Endothelial cell of hepatic sinusoid (primary cell): ENCODE measurements around the gene SNCA.

Experiments
- in situ Hi-C: cut with HindIII; loops from 2 replicates; pipeline ENCODE4 v1.10.0; 2017; ENCODE audit warnings: low sequenced_read_pairs

The SNCA gene

GRCh38 chr4:89820010-89820409, 17.0 kb downstream of the SNCA start:
- in situ Hi-C loops, result no loop called here

GRCh38 chr4:89814362-89814761, 22.6 kb downstream of the SNCA start:
- in situ Hi-C loops, result no loop called here

- in situ Hi-C loops, result no loop called here
These were observed 23.8 kb downstream of the SNCA start for GRCh38 chr4:89813197-89813596.

GRCh38 chr4:89807441-89808140, 29.4 kb downstream of the SNCA start:
- in situ Hi-C loops, result no loop called here

GRCh38 chr4:89805297-89805696, 31.7 kb downstream of the SNCA start:
- in situ Hi-C loops, result no loop called here

GRCh38 chr4:89803915-89804314, 33.0 kb downstream of the SNCA start:
- in situ Hi-C loops, result no loop called here

- in situ Hi-C loops, result no loop called here
These were observed 33.9 kb downstream of the SNCA start for GRCh38 chr4:89803036-89803435.

- in situ Hi-C loops, result no loop called here
These were observed 36.3 kb downstream of the SNCA start for GRCh38 chr4:89800527-89801103.

- in situ Hi-C loops, result no loop called here
These were observed 36.9 kb downstream of the SNCA start for GRCh38 chr4:89800012-89800516.

- in situ Hi-C loops, result no loop called here
These were observed 37.9 kb downstream of the SNCA start for GRCh38 chr4:89799071-89799470.

- in situ Hi-C loops, result no loop called here
These were observed 39.8 kb downstream of the SNCA start for GRCh38 chr4:89797117-89797516.

GRCh38 chr4:89788206-89789072, 48.5 kb downstream of the SNCA start:
- in situ Hi-C loops, result no loop called here

- in situ Hi-C loops, result no loop called here
These were observed 52.2 kb downstream of the SNCA start for GRCh38 chr4:89784686-89785231.

- in situ Hi-C loops, result no loop called here
These were observed 55.6 kb downstream of the SNCA start for GRCh38 chr4:89781321-89781720.

- in situ Hi-C loops, result no loop called here
These were observed 63.2 kb downstream of the SNCA start for GRCh38 chr4:89773805-89774204.

- in situ Hi-C loops, result no loop called here
These were observed 67.1 kb downstream of the SNCA start for GRCh38 chr4:89769856-89770255.

- in situ Hi-C loops, result no loop called here
These were observed 69.0 kb downstream of the SNCA start for GRCh38 chr4:89767924-89768323.

- in situ Hi-C loops, result no loop called here
These were observed 71.0 kb downstream of the SNCA start for GRCh38 chr4:89765966-89766365.

- in situ Hi-C loops, result no loop called here
These were observed 71.4 kb downstream of the SNCA start for GRCh38 chr4:89765528-89765927.

- in situ Hi-C loops, result no loop called here
These were observed 74.7 kb downstream of the SNCA start for GRCh38 chr4:89762311-89762710.

GRCh38 chr4:89759426-89759825, 77.5 kb downstream of the SNCA start:
- in situ Hi-C loops, result no loop called here
